Activated naive CD4-positive, alpha-beta T cell treated with anti-CD3 and anti-CD28 coated beads, Interleukin-2, amount 50 U/mL, for 72 hours (primary cell): ENCODE data around the gene EVL. TPM values are rescaled to one million over a fixed set of nuclear protein-coding genes. Genes with fewer than 3 reads are reported as not detected.

ENCODE experiments used
- total RNA-seq, 2 donors: library from RNA; stranded (reverse); gene quantifications; one replicate each; pipeline ENCODE4 v1.2.3, GENCODE V29; 2022

EVL gene
- total RNA-seq, 2 donors from 2014 or later: 342 to 426 TPM

Other genes with a start within 250 kb of the EVL start
- 1 to 10 TPM; 1.4 to 3.2 TPM for gene DEGS2, start 94.2 kb downstream of the EVL start, total RNA-seq
- gene YY1, start 173.7 kb downstream of the EVL start, total RNA-seq: 100 to 1,000 TPM in 1 of 2 donors, 10 to 100 TPM in 1; 87.8 to 120 TPM
- 1 to 10 TPM; 8.5 to 8.9 TPM for gene SLC25A29, start 241.0 kb downstream of the EVL start, total RNA-seq